ENCODE measurements around the gene SLC40A1. TPM values are rescaled to one million over a fixed set of nuclear protein-coding genes. Genes with fewer than 3 reads are reported as not detected.

Gene SLC40A1
- total RNA-seq, 4 donors from 2014 or later = 34.8 to 227 (median 108) TPM

DNA sequence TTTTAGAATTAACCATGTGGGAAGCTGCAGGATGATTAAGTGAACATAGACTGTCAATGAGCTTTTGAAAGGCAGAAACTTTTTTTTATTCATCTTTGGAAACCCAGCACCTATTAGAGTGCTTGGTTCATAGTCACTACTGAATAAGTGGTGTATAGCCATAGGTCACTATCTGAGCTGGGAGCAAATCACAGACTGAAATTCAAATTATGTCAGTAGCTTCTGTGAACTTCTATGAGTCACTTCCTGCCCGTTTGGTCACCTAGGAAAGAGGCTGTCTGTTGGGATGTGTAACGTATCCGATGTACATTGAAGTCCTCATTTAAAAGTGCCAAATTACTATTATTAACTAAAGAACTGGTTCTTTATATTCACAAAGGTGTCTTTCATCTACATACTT lies 20.5 kb upstream of the SLC40A1 start:
- DNase-seq (ENCODE audit: low spot score) (no peak), ATAC-seq (ENCODE audit: low FRiP score) (no peak)
- TF ChIP-seq, protein P1, sequence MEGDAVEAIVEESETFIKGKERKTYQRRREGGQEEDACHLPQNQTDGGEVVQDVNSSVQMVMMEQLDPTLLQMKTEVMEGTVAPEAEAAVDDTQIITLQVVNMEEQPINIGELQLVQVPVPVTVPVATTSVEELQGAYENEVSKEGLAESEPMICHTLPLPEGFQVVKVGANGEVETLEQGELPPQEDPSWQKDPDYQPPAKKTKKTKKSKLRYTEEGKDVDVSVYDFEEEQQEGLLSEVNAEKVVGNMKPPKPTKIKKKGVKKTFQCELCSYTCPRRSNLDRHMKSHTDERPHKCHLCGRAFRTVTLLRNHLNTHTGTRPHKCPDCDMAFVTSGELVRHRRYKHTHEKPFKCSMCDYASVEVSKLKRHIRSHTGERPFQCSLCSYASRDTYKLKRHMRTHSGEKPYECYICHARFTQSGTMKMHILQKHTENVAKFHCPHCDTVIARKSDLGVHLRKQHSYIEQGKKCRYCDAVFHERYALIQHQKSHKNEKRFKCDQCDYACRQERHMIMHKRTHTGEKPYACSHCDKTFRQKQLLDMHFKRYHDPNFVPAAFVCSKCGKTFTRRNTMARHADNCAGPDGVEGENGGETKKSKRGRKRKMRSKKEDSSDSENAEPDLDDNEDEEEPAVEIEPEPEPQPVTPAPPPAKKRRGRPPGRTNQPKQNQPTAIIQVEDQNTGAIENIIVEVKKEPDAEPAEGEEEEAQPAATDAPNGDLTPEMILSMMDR (IDR thresholded peaks at IDR 0.05) = no peak

- DNase-seq (ENCODE audit: low spot score) (no peak), ATAC-seq (ENCODE audit: low FRiP score) (no peak)
- TF ChIP-seq, protein P1 (IDR thresholded peaks at IDR 0.05) = no peak
These were observed 18.7 kb upstream of the SLC40A1 start for GRCh38 chr2:189599245-189599644.

- ATAC-seq (ENCODE audit: low FRiP score) = no peak
- DNase-seq (ENCODE audit: low spot score) = no peak
These were observed 14.8 kb upstream of the SLC40A1 start for GRCh38 chr2:189595417-189595816.

DNA sequence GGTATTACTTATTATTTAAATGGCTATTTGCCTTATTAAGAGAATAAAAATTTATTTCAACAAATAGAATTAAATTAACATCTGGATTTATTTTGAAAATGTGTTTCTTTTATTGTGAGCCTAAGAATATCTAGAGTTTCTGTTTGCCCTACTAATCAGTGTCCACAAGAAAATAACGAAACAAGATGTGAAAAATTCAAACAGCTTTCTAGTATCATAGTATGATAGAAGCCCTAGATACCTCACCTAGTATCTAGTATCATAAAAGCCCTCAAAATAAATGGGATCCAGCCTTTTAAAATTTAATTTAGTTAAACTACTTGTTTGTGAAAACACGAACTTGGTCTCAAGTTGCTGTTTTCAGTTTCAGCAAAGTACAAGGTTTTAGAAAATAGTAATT lies 13.7 kb upstream of the SLC40A1 start:
- no peak for DNase-seq (ENCODE audit: low spot score)
- ATAC-seq (ENCODE audit: low FRiP score) = no peak
- TF ChIP-seq, protein P1 (IDR thresholded peaks at IDR 0.05) = no peak

More at GRCh38 chr2:189595417-189595816, 14.8 kb upstream of the SLC40A1 start:
- TF ChIP-seq, protein P1 (IDR thresholded peaks at IDR 0.05) = no peak

DNA sequence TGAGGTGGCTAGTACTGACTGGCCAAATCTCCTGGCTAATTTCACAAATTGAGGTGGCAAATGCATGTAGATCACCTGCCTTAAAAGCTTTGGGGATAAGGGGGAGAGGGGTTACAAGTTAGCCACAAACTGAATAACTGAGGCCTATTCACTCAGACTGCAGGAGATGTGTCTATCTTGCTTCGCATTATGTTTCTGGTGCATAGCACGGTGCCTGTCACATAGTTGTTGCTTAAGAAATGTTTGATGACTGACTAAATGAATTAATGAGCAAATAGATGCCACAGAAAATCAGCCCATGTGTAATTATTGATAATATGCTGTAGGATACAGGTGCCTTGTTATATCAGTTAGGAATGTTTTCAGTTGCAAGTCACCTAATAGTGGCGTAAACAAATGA lies 12.5 kb upstream of the SLC40A1 start:
- ATAC-seq (ENCODE audit: low FRiP score) (no peak), DNase-seq (ENCODE audit: low spot score) (no peak)
- TF ChIP-seq, protein P1 (IDR thresholded peaks at IDR 0.05) = no peak

- no peak for ATAC-seq (ENCODE audit: low FRiP score)
- DNase-seq (ENCODE audit: low spot score) = no peak
- TF ChIP-seq, protein P1 (IDR thresholded peaks at IDR 0.05) = no peak
These were observed 11.9 kb upstream of the SLC40A1 start for GRCh38 chr2:189592353-189592984.

- TF ChIP-seq, protein P1 (IDR thresholded peaks at IDR 0.05) = no peak
- no peak for ATAC-seq (ENCODE audit: low FRiP score)
- no peak for DNase-seq (ENCODE audit: low spot score)
These were observed 7.2 kb upstream of the SLC40A1 start for GRCh38 chr2:189587780-189588179.
